ENCODE data around the gene NFYB. TPM values are rescaled to one million over a fixed set of nuclear protein-coding genes. Genes with fewer than 3 reads are reported as not detected.

The NFYB gene
- total RNA-seq, 6 experiments from 2014 or later: 10.1 to 12.9 (median 12.2) TPM

DNA sequence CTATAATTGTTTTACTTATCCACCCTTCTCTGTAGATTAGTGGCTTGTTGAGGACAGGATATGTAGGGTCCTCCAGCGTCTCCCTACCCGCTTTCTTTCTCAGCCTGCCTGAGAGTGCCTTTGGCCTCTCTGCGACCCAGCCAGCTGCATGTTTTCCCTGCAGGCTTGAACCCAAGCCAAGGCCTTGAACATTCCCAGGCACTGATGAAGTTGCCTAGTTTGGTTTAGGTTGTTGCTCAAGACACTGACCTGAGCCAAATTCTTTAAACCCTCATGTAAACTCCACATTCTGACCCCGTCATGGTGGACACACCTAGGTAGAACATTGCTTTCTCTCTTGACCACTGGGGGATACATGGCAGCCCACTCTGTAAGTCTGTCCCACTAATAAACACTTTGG, 44.1 kb upstream of the NFYB start:
- TF ChIP-seq, protein P1, sequence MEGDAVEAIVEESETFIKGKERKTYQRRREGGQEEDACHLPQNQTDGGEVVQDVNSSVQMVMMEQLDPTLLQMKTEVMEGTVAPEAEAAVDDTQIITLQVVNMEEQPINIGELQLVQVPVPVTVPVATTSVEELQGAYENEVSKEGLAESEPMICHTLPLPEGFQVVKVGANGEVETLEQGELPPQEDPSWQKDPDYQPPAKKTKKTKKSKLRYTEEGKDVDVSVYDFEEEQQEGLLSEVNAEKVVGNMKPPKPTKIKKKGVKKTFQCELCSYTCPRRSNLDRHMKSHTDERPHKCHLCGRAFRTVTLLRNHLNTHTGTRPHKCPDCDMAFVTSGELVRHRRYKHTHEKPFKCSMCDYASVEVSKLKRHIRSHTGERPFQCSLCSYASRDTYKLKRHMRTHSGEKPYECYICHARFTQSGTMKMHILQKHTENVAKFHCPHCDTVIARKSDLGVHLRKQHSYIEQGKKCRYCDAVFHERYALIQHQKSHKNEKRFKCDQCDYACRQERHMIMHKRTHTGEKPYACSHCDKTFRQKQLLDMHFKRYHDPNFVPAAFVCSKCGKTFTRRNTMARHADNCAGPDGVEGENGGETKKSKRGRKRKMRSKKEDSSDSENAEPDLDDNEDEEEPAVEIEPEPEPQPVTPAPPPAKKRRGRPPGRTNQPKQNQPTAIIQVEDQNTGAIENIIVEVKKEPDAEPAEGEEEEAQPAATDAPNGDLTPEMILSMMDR (IDR thresholded peaks at IDR 0.05): no peak
- no peak for TF ChIP-seq POLR2A (IDR thresholded peaks at IDR 0.05)
- Histone ChIP-seq H3K27ac (peak overlapping the region in 2 of 3 donors; percentile 59 to 70), H3K36me3 (no peaks in the 10 kb centered on the region), H3K4me3 (no peak overlapping the region), H3K4me1 (peaks cover 0 to 26% (median 2%) of the 10 kb centered on the region in 4 donors), H3K27me3 (no peaks in the 10 kb centered on the region), H3K9me3 (peaks cover 0 to 3% (median 0%) of the 10 kb centered on the region in 4 donors)
- intact Hi-C loops (cut with DNase I): no loop called here
- DNase-seq: peak; percentile 69 to 76 (median 71)
- WGBS (ENCODE audit: insufficient coverage, low coverage, low lambda C conversion rate, missing lambda C conversion rate): 18% methylated on average over 1 of the region's 4 CpGs
- peak; percentile 49 to 84 (median 72) for ATAC-seq

DNA sequence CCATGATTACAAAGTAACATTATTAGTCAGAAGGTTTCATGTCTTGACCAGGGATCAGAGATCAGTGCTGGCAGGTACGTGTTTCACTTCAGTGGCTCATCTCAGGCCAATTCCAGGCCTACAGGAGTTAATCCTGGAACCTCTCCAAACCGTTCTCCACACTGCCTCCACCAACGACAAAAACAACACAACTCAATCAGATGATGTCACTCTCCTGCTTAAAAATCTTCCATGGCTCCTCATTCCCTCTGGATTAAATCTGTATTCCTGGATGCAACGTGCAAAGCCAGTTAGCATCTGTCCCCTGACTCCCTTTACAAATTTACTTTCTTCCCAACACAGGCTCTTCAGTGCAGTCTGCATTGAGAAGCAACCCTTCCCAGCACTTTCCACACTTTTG, 43.3 kb upstream of the NFYB start:
- Histone ChIP-seq H3K4me1 (peaks cover 0 to 23% (median 0%) of the 10 kb centered on the region in 4 donors), H3K36me3 (no peaks in the 10 kb centered on the region), H3K4me3 (no peak overlapping the region), H3K27ac (peak overlapping the region in 1 of 3 donors; percentile 25), H3K9me3 (peaks cover 0 to 3% (median 0%) of the 10 kb centered on the region in 4 donors), H3K27me3 (no peaks in the 10 kb centered on the region)
- WGBS (ENCODE audit: insufficient coverage, low coverage, low lambda C conversion rate, missing lambda C conversion rate): 26% methylated on average over 4 of the region's 4 CpGs
- ATAC-seq: peak in 1 of 4 donors; percentile 42
- no peak for DNase-seq
- intact Hi-C loops (cut with DNase I): no loop called here
- TF ChIP-seq, protein P1 (IDR thresholded peaks at IDR 0.05): no peak
- TF ChIP-seq POLR2A (IDR thresholded peaks at IDR 0.05): no peak

DNA sequence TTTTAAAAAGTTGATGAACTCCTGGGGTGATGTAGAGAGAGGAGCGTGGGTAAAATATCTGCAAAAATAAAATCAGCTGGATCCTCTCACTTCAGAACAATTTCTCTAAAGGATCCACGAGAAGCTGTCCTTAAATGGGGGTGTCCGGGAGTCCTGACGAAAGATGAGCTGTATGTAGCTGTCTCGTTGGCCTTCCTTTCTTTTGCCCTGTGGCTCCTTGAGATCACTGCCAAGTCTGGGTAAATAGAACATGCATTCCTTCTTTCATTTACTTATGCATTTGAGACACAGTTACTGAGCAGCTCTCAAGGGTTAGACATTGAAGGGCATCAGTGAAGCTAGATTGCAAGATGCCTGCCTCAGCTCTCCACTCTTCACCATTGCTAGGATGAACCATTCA, 42.4 kb upstream of the NFYB start:
- WGBS (ENCODE audit: insufficient coverage, low coverage, low lambda C conversion rate, missing lambda C conversion rate): 50% methylated on average over 1 of the region's 5 CpGs
- TF ChIP-seq POLR2A (IDR thresholded peaks at IDR 0.05): no peak
- TF ChIP-seq, protein P1 (IDR thresholded peaks at IDR 0.05): no peak
- intact Hi-C loops (cut with DNase I): no loop called here
- no peak overlapping the region for H3K4me3 ChIP-seq
- no peaks in the 10 kb centered on the region for H3K27me3 ChIP-seq
- DNase-seq (no peak), ATAC-seq (no peak)
- H3K4me1 ChIP-seq: peaks cover 0 to 23% (median 0%) of the 10 kb centered on the region in 4 donors
- no peaks in the 10 kb centered on the region for H3K36me3 ChIP-seq
- H3K9me3 ChIP-seq: peaks cover 0 to 3% (median 0%) of the 10 kb centered on the region in 4 donors
- H3K27ac ChIP-seq: no peak overlapping the region

DNA sequence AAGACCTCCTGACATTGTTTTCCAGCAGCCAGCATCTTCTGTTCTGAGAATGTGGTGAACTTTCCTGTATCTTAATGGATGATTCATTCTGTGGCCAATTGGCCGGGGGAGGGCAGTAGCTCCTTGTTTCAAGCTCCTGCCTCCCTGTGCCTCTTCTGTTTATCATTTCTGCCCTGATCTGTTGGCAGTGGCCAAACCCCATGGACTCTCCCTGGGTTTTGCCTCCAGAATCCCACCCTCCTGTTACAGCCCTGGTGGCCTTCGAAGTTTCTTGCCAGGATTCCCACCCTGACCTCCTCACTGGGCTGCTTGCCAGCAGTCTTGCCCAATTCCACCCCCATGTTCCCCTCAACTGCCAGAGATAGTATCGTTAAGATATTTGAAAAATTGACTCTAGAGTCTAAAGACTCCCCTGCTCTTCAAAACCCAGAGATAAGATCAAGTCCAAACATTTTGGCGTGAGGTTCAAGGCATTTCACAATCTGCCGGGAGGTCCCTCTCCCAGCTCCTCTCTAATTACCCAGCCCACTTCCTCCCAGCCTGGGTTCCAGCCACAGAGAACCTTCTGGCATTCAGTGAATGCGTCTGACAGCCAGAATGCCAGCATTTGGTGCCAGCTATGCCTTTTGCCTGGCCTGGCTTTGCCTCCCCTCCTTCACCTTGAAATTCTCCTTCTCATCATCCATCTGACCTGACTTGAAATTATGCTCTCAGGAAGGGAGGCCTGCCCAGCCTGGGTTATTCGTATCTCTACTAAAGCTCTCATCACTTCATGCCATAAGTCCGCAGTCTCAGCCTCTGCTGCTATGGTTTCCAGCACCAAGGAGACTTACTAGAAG, 39.9 kb upstream of the NFYB start:
- no peaks in the 10 kb centered on the region for H3K36me3 ChIP-seq
- H3K9me3 ChIP-seq: no peaks in the 10 kb centered on the region
- intact Hi-C loops (cut with DNase I): no loop called here
- ATAC-seq (peak; percentile 66 to 81 (median 72)), DNase-seq (peak in 2 of 3 donors; percentile 50)
- H3K4me1 ChIP-seq: peaks cover 0 to 23% (median 0%) of the 10 kb centered on the region in 4 donors
- no peak overlapping the region for H3K4me3 ChIP-seq
- H3K27me3 ChIP-seq: no peaks in the 10 kb centered on the region
- TF ChIP-seq POLR2A (IDR thresholded peaks at IDR 0.05): no peak
- TF ChIP-seq, protein P1 (IDR thresholded peaks at IDR 0.05): peak; percentile 22 to 37 (median 27)
- 42% methylated on average over 6 of the region's 8 CpGs for WGBS (ENCODE audit: insufficient coverage, low coverage, low lambda C conversion rate, missing lambda C conversion rate)
- H3K27ac ChIP-seq: peak overlapping the region in 1 of 3 donors; percentile 57

Measured in right lobe of liver (tissue), 6 donors.